GM12892 (cell line): ENCODE results near the gene RUNDC3A.

Experiments
- POLR2A ChIP-seq: IDR thresholded peaks from 2 replicates; pipeline ENCODE4 v1.6.1; 2011; ENCODE audit warnings: low read depth, low read length, control low read depth
- POLR2AphosphoS5 ChIP-seq: IDR thresholded peaks from 2 replicates; pipeline ENCODE4 v1.6.1; 2011; ENCODE audit warnings: low read depth, low read length, control low read depth

GRCh38 chr17:44335564-44335963 lies 27.2 kb downstream of the RUNDC3A start:
- no peak for TF ChIP-seq POLR2A
- TF ChIP-seq POLR2AphosphoS5 = no peak
